Activated naive CD4-positive, alpha-beta T cell treated with anti-CD3 and anti-CD28 coated beads for 36 hours (primary cell): ENCODE results near the gene LONRF2. TPM values are rescaled to one million over a fixed set of nuclear protein-coding genes. Genes with fewer than 3 reads are reported as not detected.

Source experiments
- CTCF ChIA-PET: fragments of 350-600 bp; sonication (Branson Sonifier 250); formaldehyde crosslinking; loops from one replicate; lab custom pipeline; 2021; ENCODE audit warnings: antibody characterized with exemption; lab: Charles Lee
- DNase-seq: peaks from one replicate; pipeline ENCODE4 v3.0.0-alpha.2; 2020
- H3K27ac Mint-ChIP-seq: one replicate; pipeline ENCODE4 v1.8.0; 2021; ENCODE audit warnings: mild to moderate bottlenecking, mixed read lengths
- H3K27me3 Mint-ChIP-seq: one replicate; pipeline ENCODE4 v1.8.0; 2021; ENCODE audit warnings: low read depth, mixed read lengths
- H3K36me3 Mint-ChIP-seq: one replicate; pipeline ENCODE4 v1.8.0; 2021; ENCODE audit warnings: low read depth, mixed read lengths
- H3K4me1 Mint-ChIP-seq: one replicate; pipeline ENCODE4 v1.8.0; 2021; ENCODE audit warnings: low read depth, mixed read lengths
- H3K4me3 Mint-ChIP-seq: one replicate; pipeline ENCODE4 v1.8.0; 2021; ENCODE audit warnings: mild to moderate bottlenecking, moderate library complexity, mixed read lengths
- H3K9me3 Mint-ChIP-seq: one replicate; pipeline ENCODE4 v1.8.0; 2021; ENCODE audit warnings: mixed read lengths
- intact Hi-C: fragments of 100-400 bp; cut with micrococcal nuclease; formaldehyde crosslinking; loops from one replicate; pipeline ENCODE4 v1.15.1; 2023
- total RNA-seq, 2 experiments: library from RNA; stranded (reverse); gene quantifications; one replicate each; pipeline ENCODE4 v1.2.3, GENCODE V29; 2021

LONRF2 gene
- total RNA-seq, 2 experiments from 2014 or later: not detected

- H3K4me3 Mint-ChIP-seq: no peak overlapping the region
- H3K36me3 Mint-ChIP-seq: no peaks in the 10 kb centered on the region
- no peak for DNase-seq
- H3K4me1 Mint-ChIP-seq: peaks cover 18% of the 10 kb centered on the region
- intact Hi-C loops: loop anchor here (5.0 kb wide), 1 partner anchor 125 kb away; no protein-coding TSS in a partner anchor
- CTCF ChIA-PET: no interaction called here
- no peaks in the 10 kb centered on the region for H3K27me3 Mint-ChIP-seq
- no peaks in the 10 kb centered on the region for H3K9me3 Mint-ChIP-seq
- no peak overlapping the region for H3K27ac Mint-ChIP-seq
Measured at GRCh38 chr2:100237163-100237562, 85.1 kb downstream of the LONRF2 start.

DNA sequence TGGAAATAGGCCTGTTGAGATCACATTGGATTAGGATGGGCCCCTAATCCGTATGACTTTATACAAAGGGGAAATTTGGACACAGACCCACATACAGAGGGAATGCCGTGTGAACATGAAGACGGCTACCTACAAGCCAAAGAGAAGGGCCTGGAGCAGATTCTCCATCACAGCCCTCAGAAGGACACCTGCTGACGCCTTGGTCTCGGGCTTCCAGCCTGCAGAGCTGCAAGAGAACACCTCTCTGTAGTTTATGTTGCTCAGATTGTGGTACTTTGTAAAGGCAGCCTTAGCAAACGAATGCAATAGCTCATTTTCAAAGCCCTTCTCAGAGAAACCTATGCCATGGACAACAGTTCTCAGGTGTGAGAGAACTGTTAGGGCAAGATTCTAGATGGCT is 86.1 kb downstream of the LONRF2 start:
- intact Hi-C loops: loop anchor here (5.0 kb wide), 1 partner anchor 124 kb away; no protein-coding TSS in a partner anchor
- Mint-ChIP-seq H3K9me3 (no peaks in the 10 kb centered on the region), H3K4me1 (peaks cover 18% of the 10 kb centered on the region), H3K27ac (no peak overlapping the region), H3K4me3 (no peak overlapping the region), H3K36me3 (no peaks in the 10 kb centered on the region), H3K27me3 (no peaks in the 10 kb centered on the region)
- CTCF ChIA-PET: interaction anchor here (1.0 to 1.1 kb wide), 2 partner anchors 26 to 417 kb away, joined by 5 to 6 read pairs; no protein-coding TSS in a partner anchor
- DNase-seq: no peak

GRCh38 chr2:100235581-100235980 is 86.7 kb downstream of the LONRF2 start:
- Mint-ChIP-seq H3K9me3 (no peaks in the 10 kb centered on the region), H3K27me3 (no peaks in the 10 kb centered on the region), H3K4me3 (no peak overlapping the region), H3K36me3 (no peaks in the 10 kb centered on the region), H3K27ac (no peak overlapping the region), H3K4me1 (peaks cover 18% of the 10 kb centered on the region)
- intact Hi-C loops: loop anchor here (5.0 kb wide), 1 partner anchor 123 kb away; no protein-coding TSS in a partner anchor
- CTCF ChIA-PET: interaction anchor here (1.0 to 1.3 kb wide), 3 partner anchors 26 to 676 kb away, joined by 3 to 6 read pairs (median 5); no protein-coding TSS in a partner anchor
- DNase-seq: no peak

- no peak overlapping the region for H3K27ac Mint-ChIP-seq
Measured at GRCh38 chr2:100235098-100235497, 87.2 kb downstream of the LONRF2 start.

DNA sequence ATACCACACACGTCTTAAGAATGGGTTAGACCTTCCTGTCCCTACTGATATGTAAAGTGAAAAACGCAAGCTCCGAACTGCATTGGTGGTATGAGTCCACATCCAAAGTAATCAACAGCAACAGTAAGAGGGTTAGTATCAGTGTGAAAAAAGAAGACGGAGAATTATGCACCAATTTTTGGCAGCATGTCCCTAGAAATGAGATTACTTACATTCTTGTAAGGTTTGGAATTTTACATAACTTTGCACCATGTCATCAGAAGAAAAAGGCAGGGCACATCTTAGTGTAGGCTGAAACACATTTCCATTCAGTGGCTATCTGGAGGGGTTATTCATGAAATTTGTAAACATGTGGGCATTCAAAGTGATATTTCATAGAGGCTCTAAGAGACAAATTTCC is 88.2 kb downstream of the LONRF2 start:
- Mint-ChIP-seq H3K4me1 (peaks cover 18% of the 10 kb centered on the region), H3K27ac (no peak overlapping the region), H3K4me3 (no peak overlapping the region), H3K27me3 (no peaks in the 10 kb centered on the region), H3K36me3 (no peaks in the 10 kb centered on the region), H3K9me3 (no peaks in the 10 kb centered on the region)
- CTCF ChIA-PET: interaction anchor here (1.1 to 1.3 kb wide), 2 partner anchors 364 to 675 kb away, joined by 3 read pairs; no protein-coding TSS in a partner anchor
- DNase-seq: no peak
- intact Hi-C loops: no loop called here

More at GRCh38 chr2:100235098-100235497, 87.2 kb downstream of the LONRF2 start:
- peak; percentile 20 for DNase-seq
- Mint-ChIP-seq H3K36me3 (no peaks in the 10 kb centered on the region), H3K27me3 (no peaks in the 10 kb centered on the region), H3K9me3 (no peaks in the 10 kb centered on the region), H3K4me3 (no peak overlapping the region), H3K4me1 (peaks cover 18% of the 10 kb centered on the region)
- CTCF ChIA-PET: interaction anchor here (1.1 to 1.3 kb wide), 3 partner anchors 365 to 676 kb away, joined by 3 to 5 read pairs (median 3); no protein-coding TSS in a partner anchor
- intact Hi-C loops: loop anchor here (5.0 kb wide), 1 partner anchor 123 kb away; no protein-coding TSS in a partner anchor

DNA sequence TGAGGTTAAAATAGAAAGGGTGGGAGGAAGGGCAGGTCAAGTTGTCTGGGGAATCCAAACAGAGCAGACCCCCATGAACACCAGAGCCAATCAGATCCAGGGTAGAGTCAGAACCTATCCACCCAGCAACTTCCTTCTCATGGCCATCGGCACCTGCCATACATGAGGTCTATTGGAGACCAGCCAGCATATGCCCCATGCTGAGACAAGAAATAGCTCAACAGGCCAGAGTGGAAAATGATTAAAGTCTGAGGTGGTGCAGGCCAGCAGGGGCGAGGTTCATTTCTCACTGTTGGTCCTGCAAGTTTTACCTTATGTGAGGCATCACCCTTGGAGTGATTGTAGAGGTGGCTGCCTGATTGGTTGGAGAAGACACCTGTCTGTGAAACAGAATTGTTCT is 89.2 kb downstream of the LONRF2 start:
- intact Hi-C loops: no loop called here
- no peak overlapping the region for H3K4me3 Mint-ChIP-seq
- no peak overlapping the region for H3K27ac Mint-ChIP-seq
- H3K36me3 Mint-ChIP-seq: no peaks in the 10 kb centered on the region
- no peaks in the 10 kb centered on the region for H3K27me3 Mint-ChIP-seq
- peaks cover 18% of the 10 kb centered on the region for H3K4me1 Mint-ChIP-seq
- H3K9me3 Mint-ChIP-seq: no peaks in the 10 kb centered on the region
- CTCF ChIA-PET: interaction anchor here (0.6 kb wide), 2 partner anchors 11 to 680 kb away, joined by 3 read pairs; no protein-coding TSS in a partner anchor
- no peak for DNase-seq

- Mint-ChIP-seq H3K27ac (no peak overlapping the region), H3K4me1 (peaks cover 16% of the 10 kb centered on the region), H3K27me3 (peaks cover 3% of the 10 kb centered on the region), H3K9me3 (no peaks in the 10 kb centered on the region), H3K4me3 (no peak overlapping the region), H3K36me3 (no peaks in the 10 kb centered on the region)
- DNase-seq: no peak
- CTCF ChIA-PET: interaction anchor here (0.9 to 1.0 kb wide), 2 partner anchors 31 to 673 kb away, joined by 3 to 5 read pairs; no protein-coding TSS in a partner anchor
- intact Hi-C loops: no loop called here
Measured at GRCh38 chr2:100230754-100231153, 91.5 kb downstream of the LONRF2 start.

DNA sequence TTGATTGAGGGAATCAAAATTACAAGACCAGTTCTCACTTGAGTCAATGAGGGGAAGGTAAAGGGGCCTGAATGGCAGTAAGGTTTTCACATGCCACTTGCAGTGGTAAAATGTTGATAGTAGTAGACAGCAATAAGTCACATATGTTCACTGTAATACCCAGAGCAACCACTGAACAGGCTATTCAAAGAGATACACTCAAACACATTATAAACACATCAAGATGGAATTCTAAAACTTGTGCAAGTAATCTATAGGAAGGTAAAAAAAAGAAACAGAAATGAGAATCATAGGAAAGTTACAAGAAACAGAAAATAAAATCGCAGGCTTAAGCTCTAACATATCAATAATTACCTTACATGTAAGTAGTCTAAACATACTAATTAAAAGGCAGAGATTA is 93.3 kb downstream of the LONRF2 start:
- CTCF ChIA-PET: no interaction called here
- Mint-ChIP-seq H3K27ac (no peak overlapping the region), H3K4me3 (no peak overlapping the region), H3K27me3 (peaks cover 13% of the 10 kb centered on the region), H3K4me1 (no peaks in the 10 kb centered on the region), H3K36me3 (no peaks in the 10 kb centered on the region), H3K9me3 (no peaks in the 10 kb centered on the region)
- intact Hi-C loops: no loop called here
- no peak for DNase-seq

- Mint-ChIP-seq H3K9me3 (no peaks in the 10 kb centered on the region), H3K4me1 (no peaks in the 10 kb centered on the region), H3K36me3 (no peaks in the 10 kb centered on the region), H3K4me3 (no peak overlapping the region), H3K27ac (no peak overlapping the region), H3K27me3 (peaks cover 14% of the 10 kb centered on the region)
- CTCF ChIA-PET: no interaction called here
- intact Hi-C loops: no loop called here
- no peak for DNase-seq
Measured at GRCh38 chr2:100228415-100228814, 93.9 kb downstream of the LONRF2 start.

DNA sequence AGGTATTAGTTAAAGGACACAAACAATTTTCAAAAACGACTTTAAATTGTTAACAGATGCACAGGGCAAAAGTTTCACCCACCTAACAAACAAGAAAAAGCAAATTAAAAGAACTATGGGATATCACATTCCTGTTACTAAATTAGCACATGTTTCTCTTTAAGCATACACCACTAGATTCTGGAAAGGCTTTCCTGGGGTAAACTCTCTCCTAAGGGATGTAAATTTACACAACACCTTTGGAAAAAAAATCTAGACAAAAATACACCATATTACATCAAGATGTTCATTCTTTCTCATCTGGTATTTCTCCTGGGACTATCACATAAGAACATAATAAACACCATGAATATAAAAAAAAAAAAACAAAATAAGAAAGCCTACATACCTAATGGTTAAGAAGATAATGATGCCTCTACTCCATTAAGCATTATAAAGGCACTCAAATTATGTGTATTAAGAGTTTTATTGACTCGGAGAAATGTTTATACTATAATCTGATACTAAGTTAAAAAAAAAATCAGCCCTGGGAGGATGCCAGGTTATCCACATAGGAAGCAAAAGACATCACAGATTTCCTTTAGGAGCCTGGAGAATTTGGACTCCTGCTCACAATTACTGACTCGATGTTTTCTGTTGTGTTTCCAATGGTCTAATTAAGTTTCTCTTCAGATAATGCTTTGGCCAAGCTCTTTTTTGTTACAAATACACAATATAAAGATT is 97.2 kb downstream of the LONRF2 start:
- Mint-ChIP-seq H3K36me3 (no peaks in the 10 kb centered on the region), H3K4me1 (no peaks in the 10 kb centered on the region), H3K27me3 (peaks cover 14% of the 10 kb centered on the region), H3K4me3 (no peak overlapping the region), H3K9me3 (no peaks in the 10 kb centered on the region), H3K27ac (no peak overlapping the region)
- intact Hi-C loops: no loop called here
- CTCF ChIA-PET: interaction anchor here (1.2 kb wide), 1 partner anchor 666 kb away, joined by 3 read pairs; no protein-coding TSS in a partner anchor
- no peak for DNase-seq

DNA sequence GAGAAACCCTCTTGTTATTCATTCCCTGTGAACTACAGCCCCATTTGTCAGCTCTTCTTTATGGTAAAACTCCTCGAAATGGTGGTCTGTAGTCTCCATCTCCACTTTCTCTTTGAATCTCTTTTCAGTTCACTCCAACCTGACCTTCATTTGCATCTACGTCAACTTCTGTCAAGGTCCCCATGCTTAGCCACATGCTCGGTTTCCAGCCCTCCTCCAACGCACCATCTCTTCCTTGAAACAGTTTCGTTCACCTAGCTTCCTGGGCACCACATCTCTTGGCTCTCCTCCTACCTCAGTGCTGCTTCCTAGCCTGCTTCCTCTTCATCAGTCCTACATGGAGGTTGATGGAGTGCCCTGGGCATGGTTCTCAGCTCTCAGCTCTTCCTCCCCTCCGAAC is 98.8 kb downstream of the LONRF2 start:
- Mint-ChIP-seq H3K4me1 (no peaks in the 10 kb centered on the region), H3K27me3 (peaks cover 14% of the 10 kb centered on the region), H3K36me3 (no peaks in the 10 kb centered on the region), H3K4me3 (no peak overlapping the region), H3K27ac (no peak overlapping the region), H3K9me3 (no peaks in the 10 kb centered on the region)
- CTCF ChIA-PET: no interaction called here
- intact Hi-C loops: no loop called here
- DNase-seq: no peak
